ENCODE results near the gene DPAGT1.

DNA sequence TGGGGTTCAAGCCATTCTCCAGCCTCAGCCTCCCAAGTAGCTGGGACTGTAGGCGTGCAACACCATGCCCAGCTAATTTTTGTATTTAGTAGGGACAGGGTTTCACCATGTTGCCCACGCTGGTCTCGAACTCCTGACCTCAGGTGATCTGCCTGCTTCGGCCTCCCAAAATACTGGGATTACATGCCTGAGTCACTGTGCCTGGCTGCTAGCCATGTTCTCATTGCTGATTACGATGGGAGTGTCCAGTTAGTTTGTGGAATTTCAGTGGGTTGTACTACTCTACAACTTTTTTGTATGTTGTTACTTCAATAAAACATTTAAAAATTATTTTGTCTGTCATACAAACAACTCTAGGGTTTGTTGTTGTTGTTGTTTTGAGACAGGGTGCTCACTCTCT lies 38.9 kb downstream of the DPAGT1 start:
- TF ChIP-seq GATA3 (IDR thresholded peaks at IDR 0.05; ENCODE audit: low read depth, low read length) (no peak), GATA2 (IDR thresholded peaks at IDR 0.05; ENCODE audit: low read depth, low read length) (no peak)
